T-helper 1 cell treated with Interleukin-12 subunit alpha and Interleukin-12 subunit beta and Interleukin-4 antibody, amounts not matched to agents 30 μg/mL and 1 μg/mL, for 36 hours (primary cell): ENCODE data around the gene ZNF865.
"Not testable (repeated sequence)": the region's sequence is repeated elsewhere in the genome, so short reads cannot be mapped to it uniquely, and the experiment has no call there.

Source experiments
- H3K27ac Mint-ChIP-seq: one replicate; pipeline ENCODE4 v1.8.0; 2021; ENCODE audit warnings: mild to moderate bottlenecking, mixed read lengths
- H3K27me3 Mint-ChIP-seq: one replicate; pipeline ENCODE4 v1.8.0; 2021; ENCODE audit warnings: low read depth, mixed read lengths
- H3K36me3 Mint-ChIP-seq: one replicate; pipeline ENCODE4 v1.8.0; 2021; ENCODE audit warnings: low read depth, mixed read lengths
- H3K4me1 Mint-ChIP-seq: one replicate; pipeline ENCODE4 v1.8.0; 2021; ENCODE audit warnings: low read depth, mixed read lengths
- H3K4me3 Mint-ChIP-seq: one replicate; pipeline ENCODE4 v1.8.0; 2021; ENCODE audit warnings: mild to moderate bottlenecking, moderate library complexity, mixed read lengths
- H3K9me3 Mint-ChIP-seq: one replicate; pipeline ENCODE4 v1.8.0; 2021; ENCODE audit warnings: mixed read lengths

ZNF865 gene

GRCh38 chr19:55605637-55606470 lies at the start of gene ZNF865:
Gene ZNF865 (plus strand): TSS chr19:55605647. CDS start chr19:55613619, 7,972 bp downstream.
- H3K4me1 Mint-ChIP-seq = peaks cover 36% of the 10 kb centered on the region
- H3K27me3 Mint-ChIP-seq = no peaks in the 10 kb centered on the region
- H3K4me3 Mint-ChIP-seq = peak within 1 kb of the TSS; percentile 99
- no peaks in the 10 kb centered on the region for H3K9me3 Mint-ChIP-seq
- H3K27ac Mint-ChIP-seq = peak within 1 kb of the TSS; percentile 97
- H3K36me3 Mint-ChIP-seq = peaks cover 14% of the 10 kb centered on the region

- Mint-ChIP-seq H3K36me3 (no peaks in the 10 kb centered on the region), H3K9me3 (peaks cover 5% of the 10 kb centered on the region), H3K4me3 (no peak overlapping the region), H3K27me3 (peaks cover 9% of the 10 kb centered on the region), H3K4me1 (no peaks in the 10 kb centered on the region), H3K27ac (no peak overlapping the region)
Measured at GRCh38 chr19:55559684-55560083, 45.8 kb upstream of the ZNF865 start.

GRCh38 chr19:55563261-55563690 lies 42.2 kb upstream of the ZNF865 start:
- Mint-ChIP-seq H3K27me3 (peaks cover 9% of the 10 kb centered on the region), H3K27ac (no peak overlapping the region), H3K36me3 (no peaks in the 10 kb centered on the region), H3K9me3 (peaks cover 5% of the 10 kb centered on the region), H3K4me1 (no peaks in the 10 kb centered on the region), H3K4me3 (no peak overlapping the region)

- H3K27me3 Mint-ChIP-seq = no peaks in the 10 kb centered on the region
- H3K27ac Mint-ChIP-seq = no peak overlapping the region
- H3K36me3 Mint-ChIP-seq = no peaks in the 10 kb centered on the region
- H3K4me3 Mint-ChIP-seq = no peak overlapping the region
- no peaks in the 10 kb centered on the region for H3K9me3 Mint-ChIP-seq
- no peaks in the 10 kb centered on the region for H3K4me1 Mint-ChIP-seq
Measured at GRCh38 chr19:55566823-55567222, 38.6 kb upstream of the ZNF865 start.

GRCh38 chr19:55567708-55568328 lies 37.6 kb upstream of the ZNF865 start:
- H3K27me3 Mint-ChIP-seq = no peaks in the 10 kb centered on the region
- H3K9me3 Mint-ChIP-seq = no peaks in the 10 kb centered on the region
- no peak overlapping the region for H3K4me3 Mint-ChIP-seq
- no peaks in the 10 kb centered on the region for H3K4me1 Mint-ChIP-seq
- H3K27ac Mint-ChIP-seq = no peak overlapping the region
- H3K36me3 Mint-ChIP-seq = no peaks in the 10 kb centered on the region

GRCh38 chr19:55569477-55569876 lies 36.0 kb upstream of the ZNF865 start:
- H3K4me3 Mint-ChIP-seq, H3K27ac Mint-ChIP-seq, H3K9me3 Mint-ChIP-seq, H3K4me1 Mint-ChIP-seq, H3K36me3 Mint-ChIP-seq, H3K27me3 Mint-ChIP-seq: not testable (repeated sequence)

- not testable (repeated sequence) for H3K9me3 Mint-ChIP-seq, H3K4me3 Mint-ChIP-seq, H3K27me3 Mint-ChIP-seq, H3K27ac Mint-ChIP-seq, H3K36me3 Mint-ChIP-seq, H3K4me1 Mint-ChIP-seq
Measured at GRCh38 chr19:55573929-55574328, 31.5 kb upstream of the ZNF865 start.

GRCh38 chr19:55576746-55577145 lies 28.7 kb upstream of the ZNF865 start:
- Mint-ChIP-seq H3K9me3 (no peaks in the 10 kb centered on the region), H3K27me3 (no peaks in the 10 kb centered on the region), H3K36me3 (peaks cover 11% of the 10 kb centered on the region), H3K27ac (peak overlapping the region; percentile 17), H3K4me3 (peak overlapping the region; percentile 29), H3K4me1 (peaks cover 13% of the 10 kb centered on the region)

- H3K27me3 Mint-ChIP-seq = no peaks in the 10 kb centered on the region
Measured at GRCh38 chr19:55578031-55578760, 27.3 kb upstream of the ZNF865 start.

GRCh38 chr19:55578761-55579747 lies 26.4 kb upstream of the ZNF865 start:
- Mint-ChIP-seq H3K27ac (peak overlapping the region; percentile 80), H3K4me3 (peak overlapping the region; percentile 88), H3K36me3 (peaks cover 11% of the 10 kb centered on the region), H3K27me3 (no peaks in the 10 kb centered on the region), H3K9me3 (no peaks in the 10 kb centered on the region), H3K4me1 (peaks cover 17% of the 10 kb centered on the region)

More at GRCh38 chr19:55578031-55578760, 27.3 kb upstream of the ZNF865 start:
- H3K9me3 Mint-ChIP-seq = no peaks in the 10 kb centered on the region
- peaks cover 11% of the 10 kb centered on the region for H3K36me3 Mint-ChIP-seq
- peaks cover 17% of the 10 kb centered on the region for H3K4me1 Mint-ChIP-seq
- H3K27ac Mint-ChIP-seq = no peak overlapping the region
- H3K4me3 Mint-ChIP-seq = no peak overlapping the region

- Mint-ChIP-seq H3K36me3 (peaks cover 11% of the 10 kb centered on the region), H3K27me3 (peaks cover 9% of the 10 kb centered on the region), H3K9me3 (no peaks in the 10 kb centered on the region), H3K4me3 (peak overlapping the region; percentile 88), H3K4me1 (peaks cover 17% of the 10 kb centered on the region), H3K27ac (peak overlapping the region; percentile 80)
Measured at GRCh38 chr19:55579766-55580621, 25.5 kb upstream of the ZNF865 start.

- H3K4me3 Mint-ChIP-seq = peak within 1 kb of the TSS; percentile 88
- H3K27me3 Mint-ChIP-seq = peaks cover 16% of the 10 kb centered on the region
- no peaks in the 10 kb centered on the region for H3K9me3 Mint-ChIP-seq
- peak within 1 kb of the TSS; percentile 80 for H3K27ac Mint-ChIP-seq
- H3K36me3 Mint-ChIP-seq = peaks cover 11% of the 10 kb centered on the region
- H3K4me1 Mint-ChIP-seq = peaks cover 21% of the 10 kb centered on the region
Measured at GRCh38 chr19:55580628-55581144, 24.8 kb upstream of the ZNF865 start, which contains the start of gene ZNF579. Gene ZNF579 (minus strand): TSS chr19:55580848. CDS start chr19:55579639, 1,209 bp downstream.
